Hepatocyte (in vitro differentiated cells): ENCODE measurements around the gene C19orf67. TPM values are rescaled to one million over a fixed set of nuclear protein-coding genes. Genes with fewer than 3 reads are reported as not detected.
A peak's percentile ranks its signal among the peaks of the same experiment; 100 is the strongest.

Source experiments
- DNase-seq: peaks from one replicate; pipeline ENCODE4 v3.0.0-alpha.2; 2016; ENCODE audit warnings: low spot score
- H2AFZ ChIP-seq: fragments of 200-600 bp; sonication (generic); 2 replicates; pipeline ENCODE4 v1.6.0; 2016; ENCODE audit warnings: antibody characterized with exemption, mild to moderate bottlenecking
- H3K27ac ChIP-seq: fragments of 200-600 bp; sonication (generic); 2 replicates; pipeline ENCODE4 v1.5.1; 2016; ENCODE audit warnings: mild to moderate bottlenecking
- H3K27me3 ChIP-seq: fragments of 200-600 bp; sonication (generic); 2 replicates; pipeline ENCODE4 v1.6.1; 2016
- H3K36me3 ChIP-seq: fragments of 200-600 bp; sonication (generic); replicated peaks from 2 replicates; pipeline ENCODE4 v1.5.1; 2016; ENCODE audit warnings: low read depth; ENCODE audit not compliant: insufficient read depth
- H3K4me1 ChIP-seq: fragments of 200-600 bp; sonication (generic); 2 replicates; pipeline ENCODE4 v1.5.1; 2016; ENCODE audit warnings: mild to moderate bottlenecking, moderate library complexity; ENCODE audit not compliant: insufficient read depth
- H3K4me2 ChIP-seq: fragments of 200-600 bp; sonication (generic); 2 replicates; pipeline ENCODE4 v1.6.0; 2016
- H3K4me3 ChIP-seq: fragments of 200-600 bp; sonication (generic); 2 replicates; pipeline ENCODE4 v1.5.1; 2016; ENCODE audit warnings: mild to moderate bottlenecking
- H3K79me2 ChIP-seq: fragments of 200-600 bp; sonication (generic); 2 replicates; pipeline ENCODE4 v1.6.0; 2017; ENCODE audit warnings: mild to moderate bottlenecking
- H3K9me2 ChIP-seq: fragments of 200-600 bp; sonication (generic); replicated peaks from 2 replicates; pipeline ENCODE4 v1.6.0; 2017; ENCODE audit warnings: mild to moderate bottlenecking; ENCODE audit not compliant: insufficient read depth
- H3K9me3 ChIP-seq: fragments of 200-600 bp; sonication (generic); 2 replicates; pipeline ENCODE4 v1.5.1; 2016; ENCODE audit warnings: low read depth, mild to moderate bottlenecking
- H4K20me1 ChIP-seq: fragments of 200-600 bp; sonication (generic); 2 replicates; pipeline ENCODE4 v1.6.0; 2016; ENCODE audit warnings: mild to moderate bottlenecking; ENCODE audit not compliant: insufficient read depth, poor library complexity, severe bottlenecking
- CTCF ChIP-seq: fragments of 200-600 bp; sonication (generic); IDR thresholded peaks from 2 replicates; pipeline ENCODE4 v1.5.1; 2016; ENCODE audit warnings: antibody characterized with exemption, mild to moderate bottlenecking; ENCODE audit not compliant: poor library complexity
- EZH2 ChIP-seq: fragments of 200-600 bp; sonication (generic); IDR thresholded peaks from 2 replicates; pipeline ENCODE4 v1.6.1; 2016; ENCODE audit warnings: antibody characterized with exemption, mild to moderate bottlenecking, borderline replicate concordance
- EZH2phosphoT487 ChIP-seq: fragments of 200-600 bp; sonication (generic); IDR thresholded peaks from one replicate; pipeline ENCODE4 v1.6.1; 2018; ENCODE audit warnings: antibody characterized with exemption, mild to moderate bottlenecking, low read depth, moderate library complexity; ENCODE audit not compliant: unreplicated experiment, severe bottlenecking
- WGBS: methylation state at CpG from one replicate; pipeline ENCODE4 v1.1.6; 2016; ENCODE audit warnings: low lambda C conversion rate; ENCODE audit errors: missing lambda C conversion rate; 5-methylcytosine and 5-hydroxymethylcytosine counted together
- polyA plus RNA-seq: library from polyadenylated mRNA; unstranded; fragments of >200 nt; fragmentation: Nextera tagmentation; extraction: Ambion mirVana; gene quantifications from 2 replicates; pipeline ENCODE4 v1.2.1, GENCODE V29; 2016
- total RNA-seq: library from RNA; depleted of rRNA; stranded (reverse); fragments of >200 nt; gene quantifications from 2 replicates; pipeline ENCODE4 v1.2.3, GENCODE V29; 2014

The C19orf67 gene
- total and polyA plus RNA-seq, 2 experiments from 2014 or later, result not detected

DNA sequence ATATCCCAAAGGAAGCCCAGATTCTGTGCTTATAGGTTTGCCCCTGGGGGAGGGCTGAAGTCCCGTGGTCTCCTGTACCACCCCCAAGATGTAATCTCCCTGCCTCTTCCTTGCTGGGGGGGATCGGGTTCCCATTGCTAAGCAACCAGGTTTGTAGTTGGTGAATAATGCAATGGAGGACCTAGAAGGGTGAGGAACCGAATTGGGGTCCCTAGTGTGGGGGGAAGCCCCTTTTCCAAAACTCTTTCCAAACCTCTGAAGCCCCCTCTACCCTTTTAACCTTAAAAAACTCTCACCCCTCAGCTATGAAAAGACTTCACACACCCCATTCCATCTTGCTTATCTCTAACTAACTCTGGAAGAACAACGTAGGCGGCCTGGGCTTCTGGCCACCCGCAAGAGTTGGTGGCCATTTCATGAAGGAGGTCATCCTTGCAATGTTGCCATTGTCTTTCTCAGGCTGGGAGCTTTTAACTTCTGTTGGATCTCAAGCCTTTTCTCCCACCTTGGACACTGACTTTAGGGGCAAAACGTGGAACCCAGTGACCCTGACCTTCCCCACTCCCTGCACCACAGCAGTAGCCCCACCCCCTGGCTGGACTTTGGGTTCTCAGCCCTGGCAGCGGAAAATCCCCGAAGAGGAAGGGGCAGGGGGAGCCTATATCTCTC lies 24.4 kb downstream of the C19orf67 start:
- no peaks in the 10 kb centered on the region for H3K36me3 ChIP-seq
- TF ChIP-seq CTCF (no peak), EZH2 (no peak), EZH2phosphoT487 (no peak)
- 50% methylated on average over 9 of the region's 9 CpGs for WGBS
- H2AFZ ChIP-seq, result no peak overlapping the region
- DNase-seq, result peak; percentile 52
- H4K20me1 ChIP-seq, result no peaks in the 10 kb centered on the region
- peaks cover 16% of the 10 kb centered on the region for H3K27me3 ChIP-seq
- H3K9me3 ChIP-seq, result no peaks in the 10 kb centered on the region
- peak overlapping the region; percentile 20 for H3K27ac ChIP-seq
- H3K79me2 ChIP-seq, result no peaks in the 10 kb centered on the region
- H3K4me1 ChIP-seq, result peaks cover 5% of the 10 kb centered on the region
- no peaks in the 10 kb centered on the region for H3K9me2 ChIP-seq
- peak overlapping the region; percentile 63 for H3K4me2 ChIP-seq
- no peak overlapping the region for H3K4me3 ChIP-seq

- no peak overlapping the region for H3K4me2 ChIP-seq
- H3K27me3 ChIP-seq, result peaks cover 16% of the 10 kb centered on the region
- no peaks in the 10 kb centered on the region for H3K9me3 ChIP-seq
- H2AFZ ChIP-seq, result no peak overlapping the region
- no peaks in the 10 kb centered on the region for H4K20me1 ChIP-seq
- no peak overlapping the region for H3K4me3 ChIP-seq
- no peak for TF ChIP-seq EZH2
- H3K9me2 ChIP-seq, result no peaks in the 10 kb centered on the region
- no peaks in the 10 kb centered on the region for H3K79me2 ChIP-seq
- peak; percentile 49 for DNase-seq
- H3K36me3 ChIP-seq, result no peaks in the 10 kb centered on the region
- 58% methylated on average over 8 of the region's 8 CpGs for WGBS
- peaks cover 5% of the 10 kb centered on the region for H3K4me1 ChIP-seq
- H3K27ac ChIP-seq, result no peak overlapping the region
These were observed 25.9 kb downstream of the C19orf67 start for GRCh38 chr19:14059652-14060155.

- H3K4me3 ChIP-seq, result no peak overlapping the region
- no peaks in the 10 kb centered on the region for H3K9me3 ChIP-seq
- H2AFZ ChIP-seq, result no peak overlapping the region
- no peaks in the 10 kb centered on the region for H3K9me2 ChIP-seq
- no peaks in the 10 kb centered on the region for H3K79me2 ChIP-seq
- H3K4me1 ChIP-seq, result peaks cover 5% of the 10 kb centered on the region
- H3K27me3 ChIP-seq, result peaks cover 16% of the 10 kb centered on the region
- H3K27ac ChIP-seq, result no peak overlapping the region
- peak; percentile 50 for TF ChIP-seq CTCF
- no peak for TF ChIP-seq EZH2
- H3K4me2 ChIP-seq, result no peak overlapping the region
- WGBS, result 42% methylated on average over 11 of the region's 15 CpGs
- H3K36me3 ChIP-seq, result no peaks in the 10 kb centered on the region
- H4K20me1 ChIP-seq, result no peaks in the 10 kb centered on the region
- no peak for DNase-seq
These were observed 26.5 kb downstream of the C19orf67 start for GRCh38 chr19:14059093-14059480.

DNA sequence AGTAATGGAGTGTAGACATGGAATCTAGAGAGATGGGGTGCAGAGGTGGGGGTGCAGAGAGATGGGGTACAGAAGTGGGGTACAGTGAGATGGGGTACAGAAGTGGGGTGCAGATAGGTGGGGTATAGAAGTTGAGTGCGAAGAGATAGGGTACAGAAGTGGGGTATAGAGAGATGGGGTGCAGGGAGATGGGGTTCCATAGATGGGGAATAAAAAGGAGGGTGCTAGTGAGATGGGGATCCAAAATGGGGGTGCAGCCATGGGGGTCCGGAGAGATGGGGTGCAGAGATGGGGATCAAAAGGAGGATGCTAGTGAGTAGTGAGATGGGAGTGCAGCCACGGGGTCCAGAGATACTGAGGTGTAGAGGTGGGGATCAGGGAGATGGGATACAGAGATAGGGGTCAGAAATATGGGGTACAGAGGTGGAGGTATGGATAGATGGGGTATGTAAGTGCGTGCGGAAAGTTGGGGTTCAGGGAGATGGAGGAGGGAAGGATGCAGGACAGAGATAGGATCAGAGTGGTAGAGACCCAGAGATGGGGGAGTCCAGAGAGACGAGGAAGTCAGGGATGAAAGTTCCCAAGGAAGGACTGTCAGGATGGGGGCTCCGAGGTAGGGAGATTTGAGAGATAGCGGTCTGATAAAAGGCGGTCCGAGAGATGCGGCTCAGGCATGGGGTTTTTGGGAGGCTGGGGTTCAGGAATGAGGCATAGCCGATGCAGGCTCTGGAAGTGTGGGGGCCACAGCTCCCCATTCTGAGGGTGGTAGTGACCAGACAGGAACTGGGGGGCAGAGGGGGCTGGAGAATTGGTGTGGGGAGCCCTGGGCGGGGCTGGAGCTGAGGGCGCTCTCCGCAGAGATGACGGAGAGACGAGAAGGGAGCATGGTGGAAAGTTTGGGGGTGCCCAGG lies 27.1 kb downstream of the C19orf67 start:
- Histone ChIP-seq H3K27me3 (peaks cover 16% of the 10 kb centered on the region), H3K4me3 (no peak overlapping the region), H3K36me3 (no peaks in the 10 kb centered on the region), H3K27ac (no peak overlapping the region), H3K79me2 (no peaks in the 10 kb centered on the region), H4K20me1 (no peaks in the 10 kb centered on the region), H3K9me2 (no peaks in the 10 kb centered on the region), H3K4me1 (peaks cover 5% of the 10 kb centered on the region), H3K9me3 (no peaks in the 10 kb centered on the region), H3K4me2 (peak overlapping the region; percentile 81), H2AFZ (no peak overlapping the region)
- TF ChIP-seq CTCF, result no peak
- no peak for TF ChIP-seq EZH2
- TF ChIP-seq EZH2phosphoT487, result no peak
- no peak for DNase-seq
- 53% methylated on average over 16 of the region's 17 CpGs for WGBS
